ENCODE measurements around the gene SELENBP1.

Gene SELENBP1

DNA sequence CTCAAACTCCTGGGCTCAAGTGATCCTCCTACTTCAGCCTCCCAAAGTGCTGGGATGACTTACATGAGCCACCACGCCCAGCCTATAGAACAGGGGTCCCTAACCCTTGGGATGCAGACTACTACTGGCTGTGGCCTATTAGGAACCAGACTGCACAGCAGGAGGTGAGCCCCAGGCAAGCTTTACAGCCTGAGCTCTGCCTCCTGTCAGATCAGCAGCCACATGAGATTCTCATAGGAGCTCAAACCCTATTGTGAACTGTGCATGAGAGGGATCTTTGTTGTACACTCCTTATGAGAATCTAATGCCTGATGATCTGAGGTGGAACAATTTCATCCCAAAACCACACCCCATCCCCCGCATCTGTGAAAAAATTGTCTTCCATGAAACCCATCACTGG is 13.5 kb upstream of the SELENBP1 start:
- 100% methylated on average over 1 of the region's 2 CpGs for WGBS (ENCODE audit: insufficient coverage)
- CTCF ChIA-PET, result interaction anchor here (0.9 to 2.3 kb wide), 4 partner anchors 10 to 45 kb away, joined by 3 to 8 read pairs (median 6); no protein-coding TSS in a partner anchor
- POLR2A ChIA-PET, result interaction anchor here (0.5 kb wide), 1 partner anchor 38 kb away, joined by 5 read pairs; no protein-coding TSS in a partner anchor
- no peak overlapping the region for H3K4me3 ChIP-seq (ENCODE audit: control insufficient read depth in 1 of 7, extremely low read depth in 1 of 7, insufficient read depth in 4 of 7, low read depth in 2 of 7, low read length in 6 of 7)
- peaks cover 0 to 2% (median 0%) of the 10 kb centered on the region in 5 experiments for H3K9me3 ChIP-seq (ENCODE audit: control extremely low read depth in 1 of 5, control insufficient read depth in 4 of 5, insufficient read depth in 2 of 5, low read depth in 1 of 5, low read length in 4 of 5)
- H3K27ac ChIP-seq (ENCODE audit: insufficient read depth in 1 of 2, low read depth in 1 of 2, low read length in 2 of 2, poor library complexity in 1 of 2, severe bottlenecking in 2 of 2), result no peak overlapping the region
- DNase-seq, result no peak
- no peaks in the 10 kb centered on the region for H3K36me3 ChIP-seq (ENCODE audit: control insufficient read depth in 4 of 4, insufficient read depth in 4 of 4, low read length in 3 of 4)
- no peaks in the 10 kb centered on the region for H3K4me1 ChIP-seq (ENCODE audit: control extremely low read depth in 1 of 4, control insufficient read depth in 4 of 4, insufficient read depth in 4 of 4, low read length in 3 of 4)
- H3K27me3 ChIP-seq (replicated peaks in 2 of 5; ENCODE audit: control insufficient read depth in 4 of 5, insufficient read depth in 5 of 5, low read length in 4 of 5), result no peaks in the 10 kb centered on the region

DNA sequence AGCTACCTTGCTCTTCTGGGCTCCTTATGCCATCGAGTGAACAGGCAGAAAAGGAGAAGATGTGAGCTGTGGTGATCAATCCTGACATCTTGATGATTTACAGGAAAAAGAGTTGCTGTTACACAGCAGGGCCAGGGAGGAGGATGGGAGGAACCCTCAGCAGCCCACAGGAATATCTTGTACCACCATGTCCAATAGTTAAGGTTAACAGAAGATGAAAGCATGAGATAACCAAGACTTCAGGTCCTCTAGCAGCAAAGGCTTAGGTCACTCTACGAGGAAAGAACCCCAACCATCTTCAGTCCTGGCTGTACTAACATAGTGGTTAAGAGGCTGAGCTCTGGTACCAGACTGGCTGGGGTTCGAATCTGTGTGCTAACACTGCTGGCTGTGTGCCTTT is 12.1 kb upstream of the SELENBP1 start:
- DNase-seq, result no peak
- H3K4me1 ChIP-seq (ENCODE audit: control extremely low read depth in 1 of 4, control insufficient read depth in 4 of 4, insufficient read depth in 4 of 4, low read length in 3 of 4), result no peaks in the 10 kb centered on the region
- no peak overlapping the region for H3K27ac ChIP-seq (ENCODE audit: insufficient read depth in 1 of 2, low read depth in 1 of 2, low read length in 2 of 2, poor library complexity in 1 of 2, severe bottlenecking in 2 of 2)
- no peak overlapping the region for H3K4me3 ChIP-seq (ENCODE audit: control insufficient read depth in 1 of 7, extremely low read depth in 1 of 7, insufficient read depth in 4 of 7, low read depth in 2 of 7, low read length in 6 of 7)
- 100% methylated on average over 2 of the region's 3 CpGs for WGBS (ENCODE audit: insufficient coverage)
- no peaks in the 10 kb centered on the region for H3K36me3 ChIP-seq (ENCODE audit: control insufficient read depth in 4 of 4, insufficient read depth in 4 of 4, low read length in 3 of 4)
- no peaks in the 10 kb centered on the region for H3K27me3 ChIP-seq (replicated peaks in 2 of 5; ENCODE audit: control insufficient read depth in 4 of 5, insufficient read depth in 5 of 5, low read length in 4 of 5)
- H3K9me3 ChIP-seq (ENCODE audit: control extremely low read depth in 1 of 5, control insufficient read depth in 4 of 5, insufficient read depth in 2 of 5, low read depth in 1 of 5, low read length in 4 of 5), result peaks cover 0 to 2% (median 0%) of the 10 kb centered on the region in 5 experiments
- ChIA-PET POLR2A (no interaction called here), CTCF (interaction anchor here (1.1 to 2.3 kb wide), 7 partner anchors 10 to 92 kb away, joined by 3 to 8 read pairs (median 5); no protein-coding TSS in a partner anchor)

DNA sequence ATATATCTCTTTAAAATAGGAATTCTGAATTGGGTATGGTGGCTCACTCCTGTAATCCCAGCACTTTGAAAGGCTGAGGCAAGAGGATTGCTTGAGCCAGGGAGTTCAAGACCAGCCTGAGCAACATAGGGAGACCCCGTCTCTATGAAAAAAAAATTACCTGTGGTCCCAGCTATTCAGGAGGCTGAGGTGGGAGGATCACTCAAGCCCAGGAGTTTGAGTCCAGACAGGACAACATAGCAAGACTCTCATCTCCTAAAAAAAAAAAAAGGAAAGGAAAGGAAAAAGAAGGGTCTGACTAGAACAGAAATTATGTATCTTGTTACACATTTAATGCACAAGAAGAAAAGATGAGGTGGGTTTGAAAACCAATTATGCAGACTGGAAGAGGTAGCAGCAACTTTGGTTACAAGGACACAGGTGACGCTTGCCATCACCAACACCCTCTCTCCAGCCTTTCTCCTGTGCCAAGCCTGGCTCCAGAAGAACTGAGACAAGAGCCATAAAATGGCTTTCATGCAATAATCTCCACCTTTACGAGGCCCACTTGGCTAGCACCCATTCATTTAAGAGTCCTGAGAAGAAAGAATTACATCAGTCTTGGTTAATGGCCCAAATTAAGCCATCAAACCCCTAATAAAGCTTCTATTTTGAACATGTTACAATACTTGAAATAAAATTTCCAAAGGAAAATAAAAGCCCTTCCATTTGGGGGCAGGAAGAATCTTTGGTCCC is 4.8 kb upstream of the SELENBP1 start:
- DNase-seq, result no peak
- Histone ChIP-seq H3K9me3 (ENCODE audit: control extremely low read depth in 1 of 5, control insufficient read depth in 4 of 5, insufficient read depth in 2 of 5, low read depth in 1 of 5, low read length in 4 of 5) (no peaks in the 10 kb centered on the region), H3K36me3 (ENCODE audit: control insufficient read depth in 4 of 4, insufficient read depth in 4 of 4, low read length in 3 of 4) (no peaks in the 10 kb centered on the region), H3K4me1 (ENCODE audit: control extremely low read depth in 1 of 4, control insufficient read depth in 4 of 4, insufficient read depth in 4 of 4, low read length in 3 of 4) (peaks cover 0 to 6% (median under 1%) of the 10 kb centered on the region in 4 experiments), H3K27me3 (replicated peaks in 2 of 5; ENCODE audit: control insufficient read depth in 4 of 5, insufficient read depth in 5 of 5, low read length in 4 of 5) (no peaks in the 10 kb centered on the region), H3K4me3 (ENCODE audit: control insufficient read depth in 1 of 7, extremely low read depth in 1 of 7, insufficient read depth in 4 of 7, low read depth in 2 of 7, low read length in 6 of 7) (no peak overlapping the region), H3K27ac (ENCODE audit: insufficient read depth in 1 of 2, low read depth in 1 of 2, low read length in 2 of 2, poor library complexity in 1 of 2, severe bottlenecking in 2 of 2) (no peak overlapping the region)
- WGBS (ENCODE audit: insufficient coverage), result 100% methylated on average over 1 of the region's 3 CpGs
- POLR2A ChIA-PET, result no interaction called here
- CTCF ChIA-PET, result interaction anchor here (0.6 to 1.2 kb wide), 3 partner anchors 22 to 29 kb away, joined by 3 read pairs; partner anchors contain the start of gene PSMB4

DNA sequence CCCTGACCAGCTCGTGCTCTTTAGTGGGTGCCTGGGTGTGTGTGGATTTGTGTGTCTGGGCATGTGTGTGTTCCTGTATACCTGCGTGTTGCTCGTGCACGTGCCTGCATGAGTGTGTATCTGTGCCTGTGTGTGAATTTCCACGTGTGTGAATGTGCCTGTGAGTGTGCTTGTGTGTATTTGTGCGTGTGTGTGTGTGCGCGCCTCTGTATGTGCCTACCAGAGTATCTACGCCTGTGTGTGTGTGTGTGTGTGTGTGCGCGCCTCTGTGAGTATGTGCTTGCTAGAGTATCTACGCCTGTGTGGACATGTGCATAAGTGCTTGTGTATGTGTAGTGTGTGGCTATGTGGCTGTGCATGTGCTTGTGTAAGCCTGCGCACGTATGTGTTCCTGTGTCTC is 691 bp upstream of the SELENBP1 start:
- ChIA-PET CTCF (no interaction called here), POLR2A (no interaction called here)
- no peak overlapping the region for H3K27ac ChIP-seq (ENCODE audit: insufficient read depth in 1 of 2, low read depth in 1 of 2, low read length in 2 of 2, poor library complexity in 1 of 2, severe bottlenecking in 2 of 2)
- no peaks in the 10 kb centered on the region for H3K9me3 ChIP-seq (ENCODE audit: control extremely low read depth in 1 of 5, control insufficient read depth in 4 of 5, insufficient read depth in 2 of 5, low read depth in 1 of 5, low read length in 4 of 5)
- WGBS (ENCODE audit: insufficient coverage), result 100% methylated on average over 6 of the region's 14 CpGs
- H3K4me3 ChIP-seq (ENCODE audit: control insufficient read depth in 1 of 7, extremely low read depth in 1 of 7, insufficient read depth in 4 of 7, low read depth in 2 of 7, low read length in 6 of 7), result no peak overlapping the region
- no peaks in the 10 kb centered on the region for H3K27me3 ChIP-seq (replicated peaks in 2 of 5; ENCODE audit: control insufficient read depth in 4 of 5, insufficient read depth in 5 of 5, low read length in 4 of 5)
- DNase-seq, result no peak
- H3K36me3 ChIP-seq (ENCODE audit: control insufficient read depth in 4 of 4, insufficient read depth in 4 of 4, low read length in 3 of 4), result no peaks in the 10 kb centered on the region
- peaks cover 0 to 27% (median 20%) of the 10 kb centered on the region in 4 experiments for H3K4me1 ChIP-seq (ENCODE audit: control extremely low read depth in 1 of 4, control insufficient read depth in 4 of 4, insufficient read depth in 4 of 4, low read length in 3 of 4)

DNA sequence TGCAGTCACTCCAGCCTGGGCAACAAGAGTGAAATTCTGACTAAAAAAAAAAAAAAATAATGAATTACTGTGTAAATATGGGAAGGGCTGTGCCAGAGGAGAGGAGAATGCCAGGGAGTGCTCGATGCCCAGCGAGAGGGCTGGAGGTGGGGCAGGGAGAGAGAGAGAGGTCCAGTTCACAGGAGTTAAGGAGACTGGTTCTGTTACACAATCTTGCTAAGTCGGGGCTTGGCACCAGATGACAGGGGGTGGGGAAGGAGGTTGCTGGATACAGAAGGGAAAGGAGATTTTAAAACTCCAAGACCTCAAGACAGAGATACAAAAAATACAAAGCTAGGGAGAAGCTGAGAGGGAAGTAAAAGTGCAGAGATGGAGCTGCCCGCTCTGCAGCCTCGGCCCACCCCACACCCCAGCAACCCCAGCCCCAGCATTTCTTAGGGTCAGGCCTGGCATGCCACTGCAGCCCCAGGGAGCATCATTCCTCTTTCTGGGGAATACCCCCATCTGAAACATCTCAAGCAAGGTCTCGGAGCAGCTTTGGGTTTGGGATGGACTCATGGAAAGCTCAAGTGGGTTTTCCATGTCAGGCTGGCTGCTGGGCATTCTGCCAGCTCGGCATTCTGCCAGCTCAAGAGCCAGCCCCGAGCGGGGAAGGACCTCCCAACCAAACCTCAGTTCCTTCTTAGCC is 991 bp downstream of the SELENBP1 start:
- Histone ChIP-seq H3K4me3 (ENCODE audit: control insufficient read depth in 1 of 7, extremely low read depth in 1 of 7, insufficient read depth in 4 of 7, low read depth in 2 of 7, low read length in 6 of 7) (no peak overlapping the region), H3K27me3 (replicated peaks in 2 of 5; ENCODE audit: control insufficient read depth in 4 of 5, insufficient read depth in 5 of 5, low read length in 4 of 5) (no peaks in the 10 kb centered on the region), H3K9me3 (ENCODE audit: control extremely low read depth in 1 of 5, control insufficient read depth in 4 of 5, insufficient read depth in 2 of 5, low read depth in 1 of 5, low read length in 4 of 5) (no peaks in the 10 kb centered on the region), H3K4me1 (ENCODE audit: control extremely low read depth in 1 of 4, control insufficient read depth in 4 of 4, insufficient read depth in 4 of 4, low read length in 3 of 4) (peaks cover 0 to 27% (median 20%) of the 10 kb centered on the region in 4 experiments), H3K36me3 (ENCODE audit: control insufficient read depth in 4 of 4, insufficient read depth in 4 of 4, low read length in 3 of 4) (no peaks in the 10 kb centered on the region), H3K27ac (ENCODE audit: insufficient read depth in 1 of 2, low read depth in 1 of 2, low read length in 2 of 2, poor library complexity in 1 of 2, severe bottlenecking in 2 of 2) (no peak overlapping the region)
- POLR2A ChIA-PET, result interaction anchor here (0.7 to 1.0 kb wide), 2 partner anchors 20 to 28 kb away, joined by 3 to 4 read pairs; partner anchors contain the start of gene PSMB4
- CTCF ChIA-PET, result interaction anchor here (0.9 to 1.2 kb wide), 3 partner anchors 12 to 31 kb away, joined by 3 to 5 read pairs (median 4); no protein-coding TSS in a partner anchor
- 82% methylated on average over 8 of the region's 9 CpGs for WGBS (ENCODE audit: insufficient coverage)
- no peak for DNase-seq

DNA sequence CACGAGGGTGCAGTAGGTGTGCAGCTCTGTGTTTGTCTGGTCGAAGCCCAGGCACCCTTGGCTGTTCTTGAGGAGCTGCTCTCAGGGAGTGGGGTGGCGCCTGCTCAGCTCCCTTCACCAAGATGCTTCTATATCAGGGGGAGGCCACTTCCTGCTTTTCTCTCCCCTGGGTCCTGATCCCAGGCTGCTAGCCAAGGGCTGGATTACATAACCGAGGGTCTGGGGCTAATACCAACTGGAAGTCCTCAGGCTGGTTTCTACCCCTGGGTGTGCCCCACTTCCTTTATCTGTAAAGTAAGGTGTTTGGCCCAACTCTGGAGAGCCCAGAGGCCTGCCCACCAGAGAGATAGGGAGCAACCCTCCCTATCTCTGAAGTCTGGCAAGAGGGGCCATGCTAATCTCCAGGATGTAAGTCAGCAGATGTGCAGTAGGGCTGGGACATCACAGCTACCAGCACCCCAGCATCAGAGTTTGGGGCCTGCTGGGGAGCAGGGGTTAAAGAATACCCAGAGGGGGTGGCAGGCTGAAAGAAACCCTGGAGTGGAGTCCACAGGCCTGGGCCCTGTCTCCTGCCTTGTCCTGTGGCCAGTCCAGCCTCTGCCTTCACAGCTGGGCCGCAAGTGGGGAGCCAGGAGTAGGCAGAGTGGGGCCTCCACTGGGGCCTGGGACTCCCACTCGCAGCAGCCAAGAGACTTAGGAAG is 2.1 kb downstream of the SELENBP1 start:
- H3K27ac ChIP-seq (ENCODE audit: insufficient read depth in 1 of 2, low read depth in 1 of 2, low read length in 2 of 2, poor library complexity in 1 of 2, severe bottlenecking in 2 of 2), result peak overlapping the region in 1 of 2 experiments; percentile 3
- ChIA-PET POLR2A (interaction anchor here (0.7 kb wide), 1 partner anchor 19 kb away, joined by 4 read pairs; no protein-coding TSS in a partner anchor), CTCF (interaction anchor here (1.0 to 7.4 kb wide), 3 partner anchors 12 to 29 kb away, joined by 3 to 39 read pairs (median 3); no protein-coding TSS in a partner anchor)
- no peaks in the 10 kb centered on the region for H3K36me3 ChIP-seq (ENCODE audit: control insufficient read depth in 4 of 4, insufficient read depth in 4 of 4, low read length in 3 of 4)
- no peaks in the 10 kb centered on the region for H3K9me3 ChIP-seq (ENCODE audit: control extremely low read depth in 1 of 5, control insufficient read depth in 4 of 5, insufficient read depth in 2 of 5, low read depth in 1 of 5, low read length in 4 of 5)
- H3K4me1 ChIP-seq (ENCODE audit: control extremely low read depth in 1 of 4, control insufficient read depth in 4 of 4, insufficient read depth in 4 of 4, low read length in 3 of 4), result peaks cover 0 to 27% (median 20%) of the 10 kb centered on the region in 4 experiments
- 76% methylated on average over 6 of the region's 6 CpGs for WGBS (ENCODE audit: insufficient coverage)
- peak; percentile 45 to 83 (median 68) for DNase-seq
- no peaks in the 10 kb centered on the region for H3K27me3 ChIP-seq (replicated peaks in 2 of 5; ENCODE audit: control insufficient read depth in 4 of 5, insufficient read depth in 5 of 5, low read length in 4 of 5)
- H3K4me3 ChIP-seq (ENCODE audit: control insufficient read depth in 1 of 7, extremely low read depth in 1 of 7, insufficient read depth in 4 of 7, low read depth in 2 of 7, low read length in 6 of 7), result no peak overlapping the region

Measured in common myeloid progenitor, CD34-positive (primary cell).